H9 (cell line): ENCODE results near the gene GRAMD1B. TPM values are rescaled to one million over a fixed set of nuclear protein-coding genes. Genes with fewer than 3 reads are reported as not detected.

Experiments
- DNase-seq: peaks from one replicate; pipeline ENCODE4 v3.0.0-alpha.2; 2017
- H2AFZ ChIP-seq: one replicate; pipeline ENCODE4 v1.6.1; 2013; ENCODE audit warnings: mild to moderate bottlenecking, low read length, control low read depth, moderate library complexity
- H2AK5ac ChIP-seq: 2 replicates; pipeline ENCODE4 v1.6.1; 2013; ENCODE audit warnings: low read length, control low read depth, mixed read lengths; ENCODE audit not compliant: insufficient read length
- H2BK120ac ChIP-seq: one replicate; pipeline ENCODE4 v1.6.1; 2013; ENCODE audit warnings: low read depth, mild to moderate bottlenecking, low read length, control low read depth, inconsistent platforms; ENCODE audit not compliant: poor library complexity, severe bottlenecking
- H2BK12ac ChIP-seq: 2 replicates; pipeline ENCODE4 v1.6.1; 2013; ENCODE audit warnings: low read length, control low read depth, mixed read lengths, low read depth; ENCODE audit not compliant: insufficient read length
- H2BK15ac ChIP-seq: 2 replicates; pipeline ENCODE4 v1.6.1; 2013; ENCODE audit warnings: low read depth, low read length, control low read depth
- H2BK20ac ChIP-seq: one replicate; pipeline ENCODE4 v1.6.1; 2013; ENCODE audit warnings: low read depth, mild to moderate bottlenecking, low read length, control low read depth, inconsistent platforms; ENCODE audit not compliant: poor library complexity, severe bottlenecking
- H2BK5ac ChIP-seq: 2 replicates; pipeline ENCODE4 v1.6.1; 2013; ENCODE audit warnings: low read length, control low read depth, mixed read lengths; ENCODE audit not compliant: insufficient read length
- H3K14ac ChIP-seq: 2 replicates; pipeline ENCODE4 v1.6.1; 2013; ENCODE audit warnings: low read length, control low read depth; ENCODE audit not compliant: insufficient read depth
- H3K18ac ChIP-seq: 2 replicates; pipeline ENCODE4 v1.6.1; 2013; ENCODE audit warnings: low read depth, mild to moderate bottlenecking, mixed read lengths, low read length, control low read depth; ENCODE audit not compliant: insufficient read length
- H3K23ac ChIP-seq: 2 replicates; pipeline ENCODE4 v1.6.1; 2013; ENCODE audit warnings: low read length, control low read depth, mixed read lengths, low read depth; ENCODE audit not compliant: insufficient read length
- H3K23me2 ChIP-seq: 2 replicates; pipeline ENCODE4 v1.6.1; 2013; ENCODE audit warnings: low read depth, mild to moderate bottlenecking, mixed read lengths, low read length, control low read depth; ENCODE audit not compliant: insufficient read length, poor library complexity, severe bottlenecking
- H3K27ac ChIP-seq: 2 replicates; pipeline ENCODE4 v1.5.1; 2013; ENCODE audit warnings: low read length, control low read depth, mixed read lengths, low read depth; ENCODE audit not compliant: insufficient read length
- H3K27me3 ChIP-seq: 2 replicates; pipeline ENCODE4 v1.6.1; 2013; ENCODE audit warnings: low read length, control low read depth, inconsistent platforms; ENCODE audit not compliant: insufficient read depth
- H3K4ac ChIP-seq: 2 replicates; pipeline ENCODE4 v1.6.1; 2013; ENCODE audit warnings: low read depth, mild to moderate bottlenecking, control low read depth, inconsistent platforms, low read length, moderate library complexity
- H3K4me1 ChIP-seq: 2 replicates; pipeline ENCODE4 v1.6.1; 2013; ENCODE audit warnings: low read length, control low read depth, inconsistent platforms; ENCODE audit not compliant: insufficient read depth
- H3K4me2 ChIP-seq: 2 replicates; pipeline ENCODE4 v1.6.1; 2013; ENCODE audit warnings: low read length, control low read depth, mixed read lengths; ENCODE audit not compliant: insufficient read length, insufficient read depth
- H3K56ac ChIP-seq: 2 replicates; pipeline ENCODE4 v1.6.1; 2013; ENCODE audit warnings: low read depth, mild to moderate bottlenecking, mixed read lengths, low read length, control low read depth; ENCODE audit not compliant: insufficient read length
- H3K79me1 ChIP-seq: 2 replicates; pipeline ENCODE4 v1.6.1; 2013; ENCODE audit warnings: low read depth, mild to moderate bottlenecking, moderate library complexity, low read length, control low read depth, inconsistent platforms; ENCODE audit not compliant: insufficient read depth, poor library complexity, severe bottlenecking
- H3K79me2 ChIP-seq: 2 replicates; pipeline ENCODE4 v1.6.1; 2013; ENCODE audit warnings: low read length, control low read depth, inconsistent platforms; ENCODE audit not compliant: insufficient read depth
- H3K9ac ChIP-seq: 2 replicates; pipeline ENCODE4 v1.6.1; 2013; ENCODE audit warnings: low read length, control low read depth, mixed read lengths; ENCODE audit not compliant: insufficient read length; ENCODE audit errors: extremely low read depth
- H3K9me3 ChIP-seq: one replicate; pipeline ENCODE4 v1.6.1; 2013; ENCODE audit warnings: low read depth, low read length, inconsistent platforms; ENCODE audit not compliant: control insufficient read depth
- H3T11ph ChIP-seq: one replicate; pipeline ENCODE4 v1.6.1; 2013; ENCODE audit warnings: mild to moderate bottlenecking, low read length, control low read depth, inconsistent platforms
- H4K20me1 ChIP-seq: one replicate; pipeline ENCODE4 v1.6.1; 2013; ENCODE audit not compliant: control insufficient read depth, insufficient read length, insufficient read depth
- H4K5ac ChIP-seq: 2 replicates; pipeline ENCODE4 v1.6.1; 2013; ENCODE audit warnings: low read depth, mild to moderate bottlenecking, mixed read lengths, low read length, control low read depth; ENCODE audit not compliant: insufficient read length
- H4K8ac ChIP-seq: replicated peaks from 2 replicates; pipeline ENCODE4 v1.6.1; 2013; ENCODE audit warnings: low read length, control low read depth, mixed read lengths, low read depth; ENCODE audit not compliant: insufficient read length
- H4K91ac ChIP-seq: 2 replicates; pipeline ENCODE4 v1.6.1; 2013; ENCODE audit warnings: low read depth, mild to moderate bottlenecking, moderate library complexity, mixed read lengths, low read length, control low read depth; ENCODE audit not compliant: insufficient read length
- H3K27ac Mint-ChIP-seq, 3 experiments: 2 replicates in 2 of 3; 3 replicates in 1 of 3; pipeline ENCODE4 v1.8.0; 2020 to 2021; ENCODE audit warnings: mixed read lengths in 3 of 3, mild to moderate bottlenecking in 1 of 3, moderate library complexity in 1 of 3
- H3K27me3 Mint-ChIP-seq: 2 replicates; pipeline ENCODE4 v1.8.0; 2021; ENCODE audit warnings: low read depth, mild to moderate bottlenecking, moderate library complexity, mixed read lengths
- H3K36me3 Mint-ChIP-seq, 3 experiments: 2 replicates in 2 of 3; 3 replicates in 1 of 3; pipeline ENCODE4 v1.8.0; 2020 to 2021; ENCODE audit warnings: low read depth in 3 of 3, mixed read lengths in 3 of 3; ENCODE audit not compliant: insufficient read depth in 1 of 3
- H3K4me1 Mint-ChIP-seq, 2 experiments: 2 replicates each; pipeline ENCODE4 v1.8.0; 2020; ENCODE audit warnings: mixed read lengths in 2 of 2
- H3K4me3 Mint-ChIP-seq, 2 experiments: 2 replicates in 1 of 2; 3 replicates in 1 of 2; pipeline ENCODE4 v1.8.0; 2020 to 2021; ENCODE audit warnings: mild to moderate bottlenecking in 2 of 2, mixed read lengths in 2 of 2, moderate library complexity in 1 of 2
- H3K9me3 Mint-ChIP-seq, 2 experiments: 2 replicates in 1 of 2; 3 replicates in 1 of 2; pipeline ENCODE4 v1.8.0; 2020; ENCODE audit warnings: mild to moderate bottlenecking in 2 of 2, mixed read lengths in 2 of 2, moderate library complexity in 1 of 2
- CTCF ChIP-seq: fragments of 200-600 bp; sonication (generic); conservative IDR thresholded peaks from 3 replicates; pipeline ENCODE4 v1.8.0; 2021; ENCODE audit warnings: antibody characterized with exemption, mild to moderate bottlenecking
- WGBS: extraction: QIAGEN DNeasy Blood & Tissue Kit; methylation state at CpG from one replicate; pipeline ENCODE4 v1.1.7; 2013; ENCODE audit warnings: missing lambda C conversion rate, low lambda C conversion rate, mixed read lengths; ENCODE audit not compliant: insufficient read length; ENCODE audit errors: extremely low coverage; 5-methylcytosine and 5-hydroxymethylcytosine counted together
- total RNA-seq: library from RNA; stranded (reverse); gene quantifications from 2 replicates; pipeline ENCODE4 v1.2.1, GENCODE V29; 2021

Gene GRAMD1B
- total RNA-seq, 1 experiment from 2014 or later = 25.9 TPM

GRCh38 chr11:123507043-123507442 is 77.0 kb downstream of the GRAMD1B start:
- Mint-ChIP-seq H3K9me3 (no peaks in the 10 kb centered on the region), H3K27ac (no peak overlapping the region; a peak in 1 of 7 replicates), H3K27me3 (no peaks in the 10 kb centered on the region), H3K4me1 (peaks cover 48 to 59% of the 10 kb centered on the region in 2 experiments), H3K36me3 (no peaks in the 10 kb centered on the region), H3K4me3 (no peak overlapping the region)
- no peak overlapping the region for H4K91ac ChIP-seq
- H2AFZ ChIP-seq = no peak overlapping the region
- no peak for DNase-seq
- H3K23me2 ChIP-seq = no peaks in the 10 kb centered on the region
- no peak overlapping the region for H3K56ac ChIP-seq
- WGBS = no CpG with 5 or more reads among the region's 1 CpG
- H3K9ac ChIP-seq = no peak overlapping the region
- no peak overlapping the region for H3K27ac ChIP-seq
- H4K5ac ChIP-seq = no peak overlapping the region
- H2AK5ac ChIP-seq = no peak overlapping the region
- H2BK120ac ChIP-seq = no peak overlapping the region
- H2BK20ac ChIP-seq = no peak overlapping the region
- no peak for TF ChIP-seq CTCF
- H2BK15ac ChIP-seq = no peak overlapping the region
- no peak overlapping the region for H3K4ac ChIP-seq
- no peak overlapping the region for H2BK5ac ChIP-seq
- H2BK12ac ChIP-seq = no peak overlapping the region
- H3K4me1 ChIP-seq = no peaks in the 10 kb centered on the region; the same call in 1 of the 2 replicates
- no peak overlapping the region for H3K14ac ChIP-seq
- H3K79me1 ChIP-seq = no peaks in the 10 kb centered on the region
- H3K9me3 ChIP-seq = no peaks in the 10 kb centered on the region
- H4K8ac ChIP-seq = no peak overlapping the region
- H3K4me2 ChIP-seq = no peak overlapping the region
- no peak overlapping the region for H3T11ph ChIP-seq
- no peak overlapping the region for H3K18ac ChIP-seq
- H3K23ac ChIP-seq = no peak overlapping the region
- H3K27me3 ChIP-seq = no peaks in the 10 kb centered on the region
- H4K20me1 ChIP-seq = no peaks in the 10 kb centered on the region
- H3K79me2 ChIP-seq = no peaks in the 10 kb centered on the region
